Measurements from ENCODE around the gene RNF212B. TPM values are rescaled to one million over a fixed set of nuclear protein-coding genes. Genes with fewer than 3 reads are reported as not detected.

Gene RNF212B
- total and polyA plus RNA-seq, 10 of the 15 experiments (the other 5 are each of a cell fraction or from before 2014, with no cell fraction given) = not detected

DNA sequence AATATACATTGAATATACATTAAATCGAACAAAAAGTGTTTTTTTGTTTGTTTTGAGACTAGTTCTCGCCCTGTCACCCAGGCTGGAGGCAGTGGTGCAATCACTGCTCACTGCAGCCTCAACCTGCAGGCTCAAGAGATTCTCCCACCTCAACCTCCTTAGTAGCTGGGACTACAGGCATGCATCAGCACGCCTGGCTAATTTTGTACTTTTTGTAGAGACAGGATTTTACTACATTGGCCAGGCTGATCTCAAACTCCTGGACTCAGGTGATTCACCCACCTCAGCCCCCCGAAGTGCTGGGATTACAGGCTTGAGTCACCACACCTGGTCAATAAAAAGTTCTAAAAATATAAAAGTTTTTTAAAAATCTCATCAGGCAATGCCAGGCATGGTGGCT lies 10.2 kb upstream of the RNF212B start:
- FAIRE-seq (no peak), DNase-seq (ENCODE audit: low read depth, low spot score) (no peak), ATAC-seq (no peak)
- ChIA-PET RAD21 (ENCODE audit: unreplicated experiment) (no interaction called here), CTCF (interaction anchor here (1.3 to 1.6 kb wide), 2 partner anchors 10 to 107 kb away, joined by 3 to 4 read pairs; partner anchors contain the start of gene RNF212B), POLR2A (no interaction called here), SMC1A (ENCODE audit: uncharacterized antibody, unreplicated experiment) (interaction anchor here (0.9 kb wide), 1 partner anchor 32 kb away, joined by 3 read pairs; no protein-coding TSS in a partner anchor)
- Histone ChIP-seq H3K27ac (ENCODE audit: control insufficient read depth, insufficient read depth) (no peak overlapping the region), H3K4me1 (ENCODE audit: control insufficient read depth, insufficient read depth, low read length) (no peaks in the 10 kb centered on the region), H3K9me3 (replicated peaks; ENCODE audit: control insufficient read depth, insufficient read depth, low read length) (no peaks in the 10 kb centered on the region), H4K20me1 (ENCODE audit: control insufficient read depth, insufficient read depth) (no peaks in the 10 kb centered on the region), H3K36me3 (ENCODE audit: control insufficient read depth in 2 of 2, insufficient read depth in 2 of 2, low read length in 1 of 2) (no peaks in the 10 kb centered on the region), H3K9ac (ENCODE audit: control insufficient read depth, insufficient read depth, low read length) (no peak overlapping the region), H3K4me3 (no peak overlapping the region), H3K27me3 (replicated peaks in 1 of 2; ENCODE audit: control insufficient read depth in 2 of 2, insufficient read depth in 2 of 2, low read length in 1 of 2) (no peaks in the 10 kb centered on the region), H3K79me2 (ENCODE audit: control insufficient read depth, insufficient read depth, low read length) (no peaks in the 10 kb centered on the region), H3K4me2 (ENCODE audit: control insufficient read depth, insufficient read depth) (no peak overlapping the region), H2AFZ (ENCODE audit: control insufficient read depth, low read depth, low read length) (no peak overlapping the region)
- TF ChIP-seq IKZF2 (IDR thresholded peaks at IDR 0.05) (no peak), JUNB (IDR thresholded peaks at IDR 0.05) (no peak), WRNIP1 (IDR thresholded peaks at IDR 0.05; ENCODE audit: borderline replicate concordance, low read depth, low read length) (no peak), PAX5 (IDR thresholded peaks at IDR 0.05; ENCODE audit: borderline replicate concordance, low read depth, low read length) (no peak), FOS (IDR thresholded peaks at IDR 0.05; ENCODE audit: borderline replicate concordance, extremely low read depth, insufficient read length) (no peak), CREB1 (IDR thresholded peaks at IDR 0.05; ENCODE audit: low read depth) (no peak), KLF5 (IDR thresholded peaks at IDR 0.05; ENCODE audit: partially characterized antibody) (no peak), LARP7 (IDR thresholded peaks at IDR 0.05) (no peak), TBL1XR1 (IDR thresholded peaks at IDR 0.05; ENCODE audit: low read depth, low read length) (no peak), FOXM1 (IDR thresholded peaks at IDR 0.05; ENCODE audit: low read depth, low read length) (no peak), CHD1 (IDR thresholded peaks at IDR 0.05; ENCODE audit: low read depth, low read length) (no peak), TAF1 (IDR thresholded peaks at IDR 0.05; ENCODE audit: borderline replicate concordance, low read depth, low read length) (no peak), RFX5 (IDR thresholded peaks at IDR 0.05; ENCODE audit: low read depth, low read length) (no peak), BRCA1 (IDR thresholded peaks at IDR 0.05; ENCODE audit: low read depth, low read length) (no peak), SREBF1 (IDR thresholded peaks at IDR 0.05; ENCODE audit: low read length) (no peak), TCF7 (IDR thresholded peaks at IDR 0.05; ENCODE audit: borderline replicate concordance) (no peak), SUZ12 (IDR thresholded peaks at IDR 0.05; ENCODE audit: unreplicated experiment) (no peak), POLR2A (IDR thresholded peaks at IDR 0.05; ENCODE audit: low read depth, low read length) (no peak), NFYB (IDR thresholded peaks at IDR 0.05; ENCODE audit: insufficient read depth, low read depth, low read length) (no peak), HDAC2 (IDR thresholded peaks at IDR 0.05) (no peak)
- 3% methylated on average over 4 of the region's 4 CpGs for WGBS (ENCODE audit: insufficient coverage, insufficient replicate concordance, low lambda C conversion rate, missing lambda C conversion rate)
- intact Hi-C loops (cut with micrococcal nuclease; ENCODE audit: unreplicated experiment) (no loop called here), in situ Hi-C loops (cut with MboI) (no loop called here)
- no TSS peak for BruUV-seq (replicated peaks)

Data from GM12878 (cell line).